Breast epithelium (tissue), 4 donors: ENCODE results near the gene MTMR2. TPM values are rescaled to one million over a fixed set of nuclear protein-coding genes. Genes with fewer than 3 reads are reported as not detected.

Source experiments
- DNase-seq, 2 donors: peaks; one replicate each; pipeline ENCODE4 v3.0.0-alpha.2; 2019; ENCODE audit warnings: low spot score in 2 of 2
- H3K27ac ChIP-seq, 2 donors: fragments of 200-600 bp; sonication (generic) in 1 of 2; one replicate each; pipeline ENCODE4 v1.5.1; 2016 to 2019; ENCODE audit warnings: mild to moderate bottlenecking in 1 of 2
- H3K27me3 ChIP-seq, 2 donors: fragments of 200-600 bp; sonication (generic) in 1 of 2; one replicate each; pipeline versions ENCODE4 v1.5.1 to v1.6.0; 2017 to 2019; ENCODE audit warnings: control low read depth in 1 of 2, mild to moderate bottlenecking in 1 of 2
- H3K36me3 ChIP-seq: fragments of 200-600 bp; one replicate; pipeline ENCODE4 v1.5.1; 2019
- H3K4me1 ChIP-seq, 2 donors: fragments of 200-600 bp; sonication (generic); one replicate each; pipeline ENCODE4 v1.5.1; 2016 to 2019; ENCODE audit warnings: control low read depth in 1 of 2
- H3K4me3 ChIP-seq, 3 donors: fragments of 200-600 bp; sonication (generic); 1 replicate in 2 of 3; 2 replicates in 1 of 3; pipeline ENCODE4 v1.5.1; 2016 to 2019; ENCODE audit warnings: mild to moderate bottlenecking in 3 of 3, moderate library complexity in 2 of 3
- H3K9me3 ChIP-seq, 2 donors: fragments of 200-600 bp; sonication (generic) in 1 of 2; one replicate each; pipeline ENCODE4 v1.5.1; 2016 to 2019; ENCODE audit warnings: control low read depth in 1 of 2
- CTCF ChIP-seq, 3 donors: fragments of 450-650 bp; IDR thresholded peaks; one replicate each; pipeline ENCODE4 v1.5.1; 2016 to 2017; ENCODE audit warnings: antibody characterized with exemption in 3 of 3, mild to moderate bottlenecking in 3 of 3, moderate library complexity in 3 of 3
- POLR2A ChIP-seq: fragments of 450-650 bp; IDR thresholded peaks from one replicate; pipeline ENCODE4 v1.6.1; 2016; ENCODE audit warnings: antibody characterized with exemption, mild to moderate bottlenecking, moderate library complexity
- POLR2AphosphoS5 ChIP-seq, 3 donors: sonication (generic); formaldehyde crosslinking; IDR thresholded peaks; one replicate each; pipeline ENCODE4 v1.6.1; 2017; ENCODE audit warnings: antibody characterized with exemption in 3 of 3
- intact Hi-C: fragments of 100-400 bp; cut with DNase I; formaldehyde crosslinking; loops from one replicate; pipeline ENCODE4 v1.15.1; 2023; ENCODE audit warnings: low total_unique reads
- total RNA-seq, 3 donors: library from RNA; depleted of rRNA; stranded (reverse); fragments of >200 nt; gene quantifications; one replicate each; pipeline ENCODE4 v1.1.0, GENCODE V29; 2016

Gene MTMR2
- total RNA-seq, 3 donors from 2014 or later, result 20.3 to 28.4 (median 20.5) TPM

- intact Hi-C loops, result no loop called here
- H3K9me3 ChIP-seq, result peaks cover 0 to 6% of the 10 kb centered on the region in 2 donors
- no peaks in the 10 kb centered on the region for H3K4me1 ChIP-seq
- H3K36me3 ChIP-seq, result no peaks in the 10 kb centered on the region
- no peak overlapping the region for H3K27ac ChIP-seq
- TF ChIP-seq POLR2AphosphoS5 (IDR thresholded peaks at IDR 0.05), result no peak
- no peaks in the 10 kb centered on the region for H3K27me3 ChIP-seq
- DNase-seq, result no peak
- H3K4me3 ChIP-seq, result no peak overlapping the region
Measured at GRCh38 chr11:95937358-95937757, 13.5 kb upstream of the MTMR2 start.

GRCh38 chr11:95933594-95933993 is 9.7 kb upstream of the MTMR2 start:
- no peak for DNase-seq
- no peaks in the 10 kb centered on the region for H3K36me3 ChIP-seq
- peaks cover 0 to 17% of the 10 kb centered on the region in 2 donors for H3K9me3 ChIP-seq
- no peak overlapping the region for H3K27ac ChIP-seq
- intact Hi-C loops, result no loop called here
- H3K4me3 ChIP-seq, result no peak overlapping the region
- no peaks in the 10 kb centered on the region for H3K4me1 ChIP-seq
- TF ChIP-seq POLR2A, result no peak
- no peak for TF ChIP-seq CTCF (IDR thresholded peaks at IDR 0.05)
- TF ChIP-seq POLR2AphosphoS5 (IDR thresholded peaks at IDR 0.05), result no peak
- H3K27me3 ChIP-seq, result no peaks in the 10 kb centered on the region

GRCh38 chr11:95931916-95932315 is 8.0 kb upstream of the MTMR2 start:
- no peak overlapping the region for H3K4me3 ChIP-seq
- intact Hi-C loops, result no loop called here
- H3K36me3 ChIP-seq, result no peaks in the 10 kb centered on the region

GRCh38 chr11:95930948-95931347 is 7.0 kb upstream of the MTMR2 start:
- Histone ChIP-seq H3K27ac (no peak overlapping the region), H3K36me3 (no peaks in the 10 kb centered on the region), H3K9me3 (peaks cover 0 to 11% of the 10 kb centered on the region in 2 donors), H3K27me3 (no peaks in the 10 kb centered on the region), H3K4me3 (no peak overlapping the region), H3K4me1 (no peaks in the 10 kb centered on the region)
- TF ChIP-seq CTCF (IDR thresholded peaks at IDR 0.05) (no peak), POLR2A (no peak), POLR2AphosphoS5 (IDR thresholded peaks at IDR 0.05) (no peak)
- intact Hi-C loops, result no loop called here
- no peak for DNase-seq

More at GRCh38 chr11:95931916-95932315, 8.0 kb upstream of the MTMR2 start:
- no peak for TF ChIP-seq POLR2AphosphoS5 (IDR thresholded peaks at IDR 0.05)
- TF ChIP-seq POLR2A, result no peak
- TF ChIP-seq CTCF (IDR thresholded peaks at IDR 0.05), result no peak
- Histone ChIP-seq H3K27ac (no peak overlapping the region), H3K9me3 (peaks cover 0 to 13% of the 10 kb centered on the region in 2 donors), H3K4me1 (no peaks in the 10 kb centered on the region), H3K27me3 (no peaks in the 10 kb centered on the region)
- DNase-seq, result no peak

- Histone ChIP-seq H3K4me1 (peaks cover 0 to 6% of the 10 kb centered on the region in 2 donors), H3K36me3 (no peaks in the 10 kb centered on the region), H3K4me3 (no peak overlapping the region), H3K27me3 (no peaks in the 10 kb centered on the region), H3K9me3 (peaks cover 0 to 11% of the 10 kb centered on the region in 2 donors), H3K27ac (no peak overlapping the region)
- DNase-seq, result no peak
- no peak for TF ChIP-seq CTCF (IDR thresholded peaks at IDR 0.05)
- intact Hi-C loops, result no loop called here
Measured at GRCh38 chr11:95926726-95927125, 2.8 kb upstream of the MTMR2 start.

GRCh38 chr11:95925011-95925410 is 1.1 kb upstream of the MTMR2 start:
- H3K36me3 ChIP-seq, result no peaks in the 10 kb centered on the region
- no peaks in the 10 kb centered on the region for H3K9me3 ChIP-seq
- H3K4me3 ChIP-seq, result peak overlapping the region in 2 of 3 donors; percentile 76 to 94
- peaks cover 0 to 6% of the 10 kb centered on the region in 2 donors for H3K4me1 ChIP-seq
- no peak for TF ChIP-seq CTCF (IDR thresholded peaks at IDR 0.05)
- TF ChIP-seq POLR2AphosphoS5 (IDR thresholded peaks at IDR 0.05), result no peak
- no peak for TF ChIP-seq POLR2A
- H3K27me3 ChIP-seq, result no peaks in the 10 kb centered on the region
- intact Hi-C loops, result no loop called here
- DNase-seq, result no peak
- H3K27ac ChIP-seq, result no peak overlapping the region
